Measurements from ENCODE around the gene APPL1. TPM values are rescaled to one million over a fixed set of nuclear protein-coding genes. Genes with fewer than 3 reads are reported as not detected.

The APPL1 gene
- total RNA-seq, 3 donors from 2014 or later (not counting 1 experiment from before 2014, with no cell fraction given), result 29.6 to 40.8 (median 38.2) TPM

GRCh38 chr3:57279685-57280084 lies 52.2 kb downstream of the APPL1 start:
- Histone ChIP-seq H3K4me3 (ENCODE audit: low read length) (no peak overlapping the region), H3K9me3 (ENCODE audit: control insufficient read depth, insufficient read depth, low read length) (no peaks in the 10 kb centered on the region), H3K36me3 (ENCODE audit: control insufficient read depth, insufficient read depth, low read length) (peaks cover 4% of the 10 kb centered on the region), H3K27me3 (ENCODE audit: control insufficient read depth, insufficient read depth, low read length) (no peaks in the 10 kb centered on the region), H3K27ac (ENCODE audit: low read length) (no peak overlapping the region), H3K4me1 (ENCODE audit: control insufficient read depth, insufficient read depth, low read length) (no peaks in the 10 kb centered on the region)
- DNase-seq, result no peak
- intact Hi-C loops (cut with micrococcal nuclease), result no loop called here
- no peaks in the 10 kb centered on the region for H3K36me3 Mint-ChIP-seq
- no peaks in the 10 kb centered on the region for H3K4me1 Mint-ChIP-seq
- TF ChIP-seq CTCF (IDR thresholded peaks at IDR 0.05), result no peak
- no peak for ATAC-seq
- no peak overlapping the region for H3K27ac Mint-ChIP-seq
- H3K27me3 Mint-ChIP-seq (ENCODE audit: low read depth in 2 of 2), result no peaks in the 10 kb centered on the region
- no peak overlapping the region for H3K4me3 Mint-ChIP-seq
- no peaks in the 10 kb centered on the region for H3K9me3 Mint-ChIP-seq
- 95% methylated on average over 5 of the region's 5 CpGs for WGBS (ENCODE audit: insufficient coverage)

GRCh38 chr3:57281715-57282114 lies 54.2 kb downstream of the APPL1 start:
- no peak overlapping the region for H3K27ac ChIP-seq (ENCODE audit: low read length)
- Mint-ChIP-seq H3K27ac (no peak overlapping the region), H3K36me3 (no peaks in the 10 kb centered on the region), H3K27me3 (ENCODE audit: low read depth in 2 of 2) (peaks cover 3 to 12% of the 10 kb centered on the region in 2 donors), H3K4me3 (no peak overlapping the region), H3K9me3 (no peaks in the 10 kb centered on the region), H3K4me1 (no peaks in the 10 kb centered on the region)
- H3K36me3 ChIP-seq (ENCODE audit: control insufficient read depth, insufficient read depth, low read length), result no peaks in the 10 kb centered on the region
- H3K27me3 ChIP-seq (ENCODE audit: control insufficient read depth, insufficient read depth, low read length), result no peaks in the 10 kb centered on the region
- H3K9me3 ChIP-seq (ENCODE audit: control insufficient read depth, insufficient read depth, low read length), result no peaks in the 10 kb centered on the region
- H3K4me3 ChIP-seq (ENCODE audit: low read length), result no peak overlapping the region
- intact Hi-C loops (cut with micrococcal nuclease), result no loop called here
- WGBS (ENCODE audit: insufficient coverage), result no CpG with 5 or more reads among the region's 1 CpG
- DNase-seq, result no peak
- no peak for ATAC-seq
- TF ChIP-seq CTCF (IDR thresholded peaks at IDR 0.05), result no peak
- no peaks in the 10 kb centered on the region for H3K4me1 ChIP-seq (ENCODE audit: control insufficient read depth, insufficient read depth, low read length)

- no peaks in the 10 kb centered on the region for H3K27me3 ChIP-seq (ENCODE audit: control insufficient read depth, insufficient read depth, low read length)
- 86% methylated on average over 5 of the region's 6 CpGs for WGBS (ENCODE audit: insufficient coverage)
- H3K4me1 ChIP-seq (ENCODE audit: control insufficient read depth, insufficient read depth, low read length), result no peaks in the 10 kb centered on the region
- ATAC-seq (no peak), DNase-seq (no peak)
- no peak overlapping the region for H3K27ac ChIP-seq (ENCODE audit: low read length)
- H3K4me3 ChIP-seq (ENCODE audit: low read length), result no peak overlapping the region
- intact Hi-C loops (cut with micrococcal nuclease), result no loop called here
- no peaks in the 10 kb centered on the region for H3K9me3 ChIP-seq (ENCODE audit: control insufficient read depth, insufficient read depth, low read length)
- no peaks in the 10 kb centered on the region for H3K36me3 ChIP-seq (ENCODE audit: control insufficient read depth, insufficient read depth, low read length)
- no peak for TF ChIP-seq CTCF (IDR thresholded peaks at IDR 0.05)
- H3K27ac Mint-ChIP-seq, result no peak overlapping the region
- no peaks in the 10 kb centered on the region for H3K4me1 Mint-ChIP-seq
- H3K36me3 Mint-ChIP-seq, result no peaks in the 10 kb centered on the region
- H3K9me3 Mint-ChIP-seq, result no peaks in the 10 kb centered on the region
- H3K27me3 Mint-ChIP-seq (ENCODE audit: low read depth in 2 of 2), result peaks cover 8 to 12% of the 10 kb centered on the region in 2 donors
- no peak overlapping the region for H3K4me3 Mint-ChIP-seq
These were observed 55.8 kb downstream of the APPL1 start for GRCh38 chr3:57283334-57283733.

GRCh38 chr3:57287205-57287604 lies 59.7 kb downstream of the APPL1 start:
- H3K36me3 ChIP-seq (ENCODE audit: control insufficient read depth, insufficient read depth, low read length), result no peaks in the 10 kb centered on the region
- TF ChIP-seq CTCF (IDR thresholded peaks at IDR 0.05), result no peak
- H3K27me3 ChIP-seq (ENCODE audit: control insufficient read depth, insufficient read depth, low read length), result peaks cover 6% of the 10 kb centered on the region
- H3K4me1 ChIP-seq (ENCODE audit: control insufficient read depth, insufficient read depth, low read length), result no peaks in the 10 kb centered on the region
- Mint-ChIP-seq H3K27me3 (ENCODE audit: low read depth in 2 of 2) (peaks cover 18 to 28% of the 10 kb centered on the region in 2 donors), H3K4me1 (no peaks in the 10 kb centered on the region), H3K4me3 (no peak overlapping the region), H3K27ac (no peak overlapping the region), H3K36me3 (no peaks in the 10 kb centered on the region), H3K9me3 (no peaks in the 10 kb centered on the region)
- H3K4me3 ChIP-seq (ENCODE audit: low read length), result no peak overlapping the region
- no peaks in the 10 kb centered on the region for H3K9me3 ChIP-seq (ENCODE audit: control insufficient read depth, insufficient read depth, low read length)
- ATAC-seq (no peak), DNase-seq (no peak)
- H3K27ac ChIP-seq (ENCODE audit: low read length), result no peak overlapping the region
- WGBS (ENCODE audit: insufficient coverage), result 84% methylated on average over 2 of the region's 2 CpGs
- intact Hi-C loops (cut with micrococcal nuclease), result no loop called here

Data from natural killer cell (primary cell).